ENCODE data around the gene POLD2.

DNA sequence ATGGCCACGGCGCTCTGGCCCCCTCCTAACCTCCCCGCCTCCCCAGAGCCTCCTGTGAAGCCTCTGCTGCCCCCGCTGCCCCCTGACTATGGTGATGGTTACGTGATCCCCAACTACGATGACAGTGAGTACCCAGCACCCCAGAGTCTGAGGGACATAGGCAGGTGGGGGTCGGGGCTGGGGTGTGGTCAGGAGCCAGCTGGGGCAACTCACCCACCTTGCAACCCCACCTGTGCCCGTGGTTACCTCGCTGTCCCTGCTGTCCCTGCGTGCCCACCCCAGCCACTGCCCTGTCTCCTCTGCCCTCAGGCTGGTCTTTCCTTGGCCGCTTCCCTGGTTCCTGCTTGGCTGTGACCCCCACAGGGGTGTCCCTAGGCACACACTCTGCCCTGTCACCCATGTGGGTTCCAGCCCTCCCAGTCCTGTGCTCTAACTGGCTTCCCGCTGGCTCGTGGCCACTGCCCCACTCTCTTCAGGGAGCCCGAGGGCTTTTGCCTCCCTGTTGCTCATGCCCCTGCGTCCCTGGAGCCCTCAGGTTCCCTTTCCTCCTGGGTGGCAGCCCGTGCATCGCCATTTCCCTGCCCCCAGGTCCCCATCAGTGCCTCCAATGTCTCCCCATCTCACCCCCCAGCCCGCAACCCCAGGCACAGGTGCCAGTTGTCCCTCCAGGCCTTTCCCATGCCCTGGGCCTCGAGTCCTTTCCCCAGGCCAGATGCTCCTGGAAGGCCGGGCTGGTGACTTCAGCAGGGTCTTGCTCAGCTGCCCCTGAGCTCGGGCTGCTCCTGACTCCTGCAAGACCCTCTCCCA, 15.2 kb downstream of the POLD2 start:
- TF ChIP-seq, protein P1, sequence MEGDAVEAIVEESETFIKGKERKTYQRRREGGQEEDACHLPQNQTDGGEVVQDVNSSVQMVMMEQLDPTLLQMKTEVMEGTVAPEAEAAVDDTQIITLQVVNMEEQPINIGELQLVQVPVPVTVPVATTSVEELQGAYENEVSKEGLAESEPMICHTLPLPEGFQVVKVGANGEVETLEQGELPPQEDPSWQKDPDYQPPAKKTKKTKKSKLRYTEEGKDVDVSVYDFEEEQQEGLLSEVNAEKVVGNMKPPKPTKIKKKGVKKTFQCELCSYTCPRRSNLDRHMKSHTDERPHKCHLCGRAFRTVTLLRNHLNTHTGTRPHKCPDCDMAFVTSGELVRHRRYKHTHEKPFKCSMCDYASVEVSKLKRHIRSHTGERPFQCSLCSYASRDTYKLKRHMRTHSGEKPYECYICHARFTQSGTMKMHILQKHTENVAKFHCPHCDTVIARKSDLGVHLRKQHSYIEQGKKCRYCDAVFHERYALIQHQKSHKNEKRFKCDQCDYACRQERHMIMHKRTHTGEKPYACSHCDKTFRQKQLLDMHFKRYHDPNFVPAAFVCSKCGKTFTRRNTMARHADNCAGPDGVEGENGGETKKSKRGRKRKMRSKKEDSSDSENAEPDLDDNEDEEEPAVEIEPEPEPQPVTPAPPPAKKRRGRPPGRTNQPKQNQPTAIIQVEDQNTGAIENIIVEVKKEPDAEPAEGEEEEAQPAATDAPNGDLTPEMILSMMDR (IDR thresholded peaks at IDR 0.05; ENCODE audit: low read depth, low read length, poor library complexity, severe bottlenecking), result no peak
- no peak for TF ChIP-seq EZH2phosphoT487 (IDR thresholded peaks at IDR 0.05; ENCODE audit: borderline replicate concordance, low read length)

All from DOHH2 (cell line).